A673 (cell line): ENCODE measurements around the gene PROM1.

Source experiments
- EZH2 ChIP-seq: fragments of 200-600 bp; sonication (generic); IDR thresholded peaks from 2 replicates; pipeline ENCODE4 v1.6.1; 2017; ENCODE audit warnings: borderline replicate concordance, low read depth, mild to moderate bottlenecking, mixed read lengths, antibody characterized with exemption, low read length; ENCODE audit not compliant: poor library complexity, severe bottlenecking
- TF ChIP-seq, protein P1 (sequence below): fragments of 300-800, 200-600 bp; sonication (generic); conservative IDR thresholded peaks from 2 replicates; pipeline ENCODE4 v1.5.1; 2017; ENCODE audit warnings: low read depth, mild to moderate bottlenecking, antibody characterized with exemption, low read length, moderate library complexity, mixed read lengths

DNA sequence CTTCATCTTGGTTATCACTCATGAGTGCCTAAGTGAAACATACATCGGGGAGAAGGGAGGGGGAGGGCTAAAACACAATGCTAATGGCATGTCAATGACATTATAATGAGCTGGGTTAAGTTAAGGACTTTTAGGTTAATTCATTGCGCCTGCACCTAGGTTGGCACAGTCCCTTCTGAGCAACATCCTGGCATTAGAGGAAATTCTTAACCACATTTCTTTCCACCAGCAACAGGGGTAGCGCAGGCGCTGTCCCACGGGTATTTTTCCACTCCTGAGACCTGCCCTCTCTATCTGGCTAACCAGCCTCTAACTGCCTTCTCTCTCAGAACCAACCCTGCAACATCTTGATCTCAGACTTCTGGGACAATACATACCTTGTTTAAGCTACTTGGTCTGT is 39.0 kb upstream of the PROM1 start:
- TF ChIP-seq EZH2, result no peak
- TF ChIP-seq, protein P1, sequence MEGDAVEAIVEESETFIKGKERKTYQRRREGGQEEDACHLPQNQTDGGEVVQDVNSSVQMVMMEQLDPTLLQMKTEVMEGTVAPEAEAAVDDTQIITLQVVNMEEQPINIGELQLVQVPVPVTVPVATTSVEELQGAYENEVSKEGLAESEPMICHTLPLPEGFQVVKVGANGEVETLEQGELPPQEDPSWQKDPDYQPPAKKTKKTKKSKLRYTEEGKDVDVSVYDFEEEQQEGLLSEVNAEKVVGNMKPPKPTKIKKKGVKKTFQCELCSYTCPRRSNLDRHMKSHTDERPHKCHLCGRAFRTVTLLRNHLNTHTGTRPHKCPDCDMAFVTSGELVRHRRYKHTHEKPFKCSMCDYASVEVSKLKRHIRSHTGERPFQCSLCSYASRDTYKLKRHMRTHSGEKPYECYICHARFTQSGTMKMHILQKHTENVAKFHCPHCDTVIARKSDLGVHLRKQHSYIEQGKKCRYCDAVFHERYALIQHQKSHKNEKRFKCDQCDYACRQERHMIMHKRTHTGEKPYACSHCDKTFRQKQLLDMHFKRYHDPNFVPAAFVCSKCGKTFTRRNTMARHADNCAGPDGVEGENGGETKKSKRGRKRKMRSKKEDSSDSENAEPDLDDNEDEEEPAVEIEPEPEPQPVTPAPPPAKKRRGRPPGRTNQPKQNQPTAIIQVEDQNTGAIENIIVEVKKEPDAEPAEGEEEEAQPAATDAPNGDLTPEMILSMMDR, result no peak
